HG03460 (cell line): ENCODE results near the gene B4GALT7.
"Not testable (repeated sequence)": the region's sequence is repeated elsewhere in the genome, so short reads cannot be mapped to it uniquely, and the experiment has no call there.

Source experiments
- ATAC-seq: cut with Tn5 transposase; IDR thresholded peaks from one replicate; pipeline ENCODE4 v1.9.1; 2021; ENCODE audit not compliant: unreplicated experiment

Gene B4GALT7

GRCh38 chr5:177608243-177609075, 8.5 kb downstream of the B4GALT7 start:
- ATAC-seq = no peak

- ATAC-seq = no peak
Observed at GRCh38 chr5:177609076-177610059, 9.4 kb downstream of the B4GALT7 start.

- ATAC-seq = no peak
Observed at GRCh38 chr5:177610131-177610769, 10.3 kb downstream of the B4GALT7 start.

GRCh38 chr5:177610770-177611445, 11.0 kb downstream of the B4GALT7 start:
- ATAC-seq = no peak

GRCh38 chr5:177611446-177612214, 11.7 kb downstream of the B4GALT7 start:
- no peak for ATAC-seq

- ATAC-seq = no peak
Observed at GRCh38 chr5:177612215-177612673, 12.3 kb downstream of the B4GALT7 start.

- ATAC-seq = no peak
Observed at GRCh38 chr5:177620560-177620959, 20.6 kb downstream of the B4GALT7 start.

- ATAC-seq = not testable (repeated sequence)
Observed at GRCh38 chr5:177624172-177624571, 24.2 kb downstream of the B4GALT7 start.

- ATAC-seq = not testable (repeated sequence)
Observed at GRCh38 chr5:177630186-177630585, 30.3 kb downstream of the B4GALT7 start.

- ATAC-seq = not testable (repeated sequence)
Observed at GRCh38 chr5:177634912-177635311, 35.0 kb downstream of the B4GALT7 start.

- ATAC-seq = not testable (repeated sequence)
Observed at GRCh38 chr5:177645462-177645861, 45.5 kb downstream of the B4GALT7 start.

- ATAC-seq = not testable (repeated sequence)
Observed at GRCh38 chr5:177651235-177651634, 51.3 kb downstream of the B4GALT7 start.

- not testable (repeated sequence) for ATAC-seq
Observed at GRCh38 chr5:177657846-177658245, 57.9 kb downstream of the B4GALT7 start.

- ATAC-seq = not testable (repeated sequence)
Observed at GRCh38 chr5:177658542-177658941, 58.6 kb downstream of the B4GALT7 start.
